ENCODE results near the gene SH2D2A.

DNA sequence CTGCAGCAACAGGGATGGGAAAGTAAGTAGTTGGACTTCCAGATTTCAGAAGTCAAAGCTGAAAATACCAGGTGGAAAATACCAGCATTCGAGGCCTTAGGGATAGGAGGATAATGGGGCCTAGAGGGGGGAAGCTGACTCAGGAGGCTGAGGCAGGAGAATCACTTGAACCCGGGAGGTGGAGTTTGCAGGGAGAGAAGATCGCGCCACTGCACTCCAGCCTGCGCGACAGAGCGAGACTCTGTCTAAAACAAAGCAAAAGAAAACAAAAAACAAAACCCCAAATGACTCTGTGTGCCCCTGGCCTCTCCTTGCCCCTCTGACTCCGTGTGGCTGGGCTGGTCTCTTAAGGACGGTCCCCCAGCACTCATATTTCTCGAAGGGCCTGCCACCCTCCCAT is 3.4 kb downstream of the SH2D2A start:
- TF ChIP-seq POLR2A (IDR thresholded peaks at IDR 0.05; ENCODE audit: low read depth, low read length) = no peak
- no peak for TF ChIP-seq TAF1 (IDR thresholded peaks at IDR 0.05; ENCODE audit: borderline replicate concordance, low read depth, low read length)
- no peak for TF ChIP-seq POLR2AphosphoS5 (IDR thresholded peaks at IDR 0.05; ENCODE audit: low read depth, low read length)
